Osteoblast (primary cell): ENCODE measurements around the gene PXDN. TPM values are rescaled to one million over a fixed set of nuclear protein-coding genes. Genes with fewer than 3 reads are reported as not detected.

Experiments used
- DNase-seq: peaks from one replicate; pipeline ENCODE4 v3.0.0; 2011; ENCODE audit warnings: low spot score, mixed read lengths; ENCODE audit not compliant: insufficient read length; ENCODE audit errors: missing footprints
- H2AFZ ChIP-seq: 2 replicates; pipeline ENCODE4 v1.6.0; 2011; ENCODE audit warnings: mild to moderate bottlenecking, low read length
- H3K27ac ChIP-seq: 2 replicates; pipeline ENCODE4 v1.5.1; 2011; ENCODE audit warnings: mild to moderate bottlenecking, low read depth, low read length, moderate library complexity
- H3K27me3 ChIP-seq: 2 replicates; pipeline ENCODE4 v1.6.0; 2012; ENCODE audit warnings: mild to moderate bottlenecking, control low read depth, inconsistent platforms, low read length, moderate library complexity; ENCODE audit not compliant: insufficient read depth
- H3K36me3 ChIP-seq: 2 replicates; pipeline ENCODE4 v1.5.1; 2011; ENCODE audit warnings: mild to moderate bottlenecking, low read length, control low read depth, moderate library complexity; ENCODE audit not compliant: insufficient read depth
- H3K4me1 ChIP-seq: 2 replicates; pipeline ENCODE4 v1.5.1; 2011; ENCODE audit warnings: mild to moderate bottlenecking, low read length, control low read depth, moderate library complexity; ENCODE audit not compliant: insufficient read depth
- H3K4me2 ChIP-seq: 2 replicates; pipeline ENCODE4 v1.6.0; 2011; ENCODE audit warnings: mild to moderate bottlenecking, low read length; ENCODE audit not compliant: insufficient read depth
- H3K4me3 ChIP-seq: fragments of 200-600 bp; sonication (generic); 3 replicates; pipeline ENCODE4 v1.5.1; 2012; ENCODE audit warnings: mild to moderate bottlenecking, low read length, inconsistent platforms; ENCODE audit not compliant: insufficient read depth
- H3K79me2 ChIP-seq: 2 replicates; pipeline ENCODE4 v1.6.0; 2012; ENCODE audit warnings: mild to moderate bottlenecking, low read length, control low read depth, inconsistent platforms; ENCODE audit not compliant: insufficient read depth
- H3K9me3 ChIP-seq: 2 replicates; pipeline ENCODE4 v1.5.1; 2011; ENCODE audit warnings: low read depth, low read length, control low read depth
- H4K20me1 ChIP-seq: 2 replicates; pipeline ENCODE4 v1.6.0; 2012; ENCODE audit warnings: mild to moderate bottlenecking, low read length, control low read depth; ENCODE audit not compliant: insufficient read depth
- CTCF ChIP-seq: IDR thresholded peaks from 2 replicates; pipeline ENCODE4 v1.5.1; 2011; ENCODE audit warnings: mild to moderate bottlenecking, low read depth, low read length, moderate library complexity; ENCODE audit errors: extremely low read depth
- total RNA-seq: library from RNA; depleted of rRNA; stranded (reverse); fragments of >200 nt; gene quantifications from 2 replicates; pipeline ENCODE4 v1.2.3, GENCODE V29; 2012

The PXDN gene
- total RNA-seq, 1 donor: 307 TPM

- TF ChIP-seq CTCF: no peak
- Histone ChIP-seq H3K4me3 (no peak overlapping the region), H3K4me1 (peaks cover 9% of the 10 kb centered on the region), H3K9me3 (no peaks in the 10 kb centered on the region), H4K20me1 (no peaks in the 10 kb centered on the region), H3K79me2 (no peaks in the 10 kb centered on the region), H3K4me2 (no peak overlapping the region), H3K27ac (no peak overlapping the region), H3K36me3 (no peaks in the 10 kb centered on the region), H2AFZ (no peak overlapping the region), H3K27me3 (no peaks in the 10 kb centered on the region)
- DNase-seq: no peak
These were observed 161.4 kb downstream of the PXDN start for GRCh38 chr2:1582891-1583341.

- H2AFZ ChIP-seq: no peak overlapping the region
- TF ChIP-seq CTCF: no peak
- H3K27ac ChIP-seq: no peak overlapping the region
- no peaks in the 10 kb centered on the region for H3K79me2 ChIP-seq
- no peaks in the 10 kb centered on the region for H4K20me1 ChIP-seq
- DNase-seq: peak; percentile 57
- H3K36me3 ChIP-seq: no peaks in the 10 kb centered on the region
- no peaks in the 10 kb centered on the region for H3K27me3 ChIP-seq
- H3K4me1 ChIP-seq: peaks cover 9% of the 10 kb centered on the region
- H3K4me2 ChIP-seq: no peak overlapping the region
- no peaks in the 10 kb centered on the region for H3K9me3 ChIP-seq
- no peak overlapping the region for H3K4me3 ChIP-seq
These were observed 162.2 kb downstream of the PXDN start for GRCh38 chr2:1581965-1582625.
